ENCODE results near the gene RPS15. TPM values are rescaled to one million over a fixed set of nuclear protein-coding genes. Genes with fewer than 3 reads are reported as not detected.

Gene RPS15
- total and polyA plus RNA-seq, 9 donors, result 973 to 1,562 (median 1,204) TPM

DNA sequence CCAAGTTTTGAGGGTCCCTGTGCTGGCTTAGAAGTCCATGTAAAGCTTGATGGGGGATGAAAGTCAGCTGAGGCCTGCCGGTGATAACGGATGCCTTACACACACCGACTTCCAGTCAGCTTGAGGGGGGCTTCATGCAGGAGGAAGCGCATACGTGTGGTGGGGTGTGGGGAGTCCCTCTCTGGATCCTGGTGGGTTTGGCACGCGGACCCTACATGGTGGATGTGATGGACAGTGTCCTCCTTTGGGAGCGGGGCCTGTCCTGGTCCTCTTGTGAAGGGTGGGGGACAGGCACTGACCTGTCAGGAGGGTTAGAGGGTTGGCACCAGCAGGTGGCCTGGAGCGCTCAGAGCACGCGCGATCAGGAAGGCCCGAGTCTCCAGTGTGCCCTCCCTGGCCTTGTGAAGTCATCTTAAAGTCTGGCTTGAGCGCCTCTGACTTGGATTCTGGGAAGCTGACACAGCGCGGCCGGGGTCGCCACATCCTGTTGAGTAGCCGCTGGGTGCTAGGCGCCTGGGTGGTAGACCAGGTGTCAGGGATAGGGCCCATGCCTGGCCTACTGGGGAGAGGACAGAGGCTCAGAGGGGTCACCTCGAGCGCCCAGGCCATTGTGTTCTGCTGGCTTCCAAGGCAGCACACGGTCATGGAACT is 27.9 kb upstream of the RPS15 start:
- Histone ChIP-seq H3K4me1 (ENCODE audit: control insufficient read depth, insufficient read depth, low read length) (peaks cover 53% of the 10 kb centered on the region), H3K27me3 (ENCODE audit: control insufficient read depth, insufficient read depth, low read length) (no peaks in the 10 kb centered on the region), H3K9me3 (replicated peaks; ENCODE audit: control insufficient read depth, low read depth, low read length) (no peaks in the 10 kb centered on the region), H3K27ac (ENCODE audit: low read length) (no peak overlapping the region), H3K4me3 (ENCODE audit: low read length) (no peak overlapping the region), H3K36me3 (ENCODE audit: control insufficient read depth, insufficient read depth, low read length) (peaks cover 28% of the 10 kb centered on the region)
- no peak for DNase-seq
- WGBS (ENCODE audit: insufficient coverage), result 71% methylated on average over 20 of the region's 23 CpGs

DNA sequence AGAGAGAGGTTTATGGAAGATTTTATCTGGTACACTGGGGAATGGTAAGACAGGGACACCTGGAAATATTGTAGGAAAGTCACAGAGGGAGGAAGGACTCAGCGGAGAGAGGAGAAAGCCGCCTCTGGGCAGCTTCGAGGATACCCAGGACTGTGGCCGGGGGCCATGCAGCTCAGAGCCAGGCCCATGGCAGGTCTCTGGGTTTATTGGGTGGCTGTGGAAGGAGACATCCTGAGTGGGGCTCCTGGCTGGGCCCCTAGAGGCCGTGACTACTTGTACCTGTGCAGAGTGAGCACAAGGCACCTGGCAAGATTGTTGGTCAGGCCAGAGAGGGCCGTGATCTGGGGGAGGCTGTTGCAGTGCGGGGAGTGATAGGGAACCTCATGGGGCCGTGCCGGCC is 27.4 kb upstream of the RPS15 start:
- Histone ChIP-seq H3K9me3 (replicated peaks; ENCODE audit: control insufficient read depth, low read depth, low read length) (no peaks in the 10 kb centered on the region), H3K4me1 (ENCODE audit: control insufficient read depth, insufficient read depth, low read length) (peaks cover 59% of the 10 kb centered on the region), H3K27ac (ENCODE audit: low read length) (no peak overlapping the region), H3K27me3 (ENCODE audit: control insufficient read depth, insufficient read depth, low read length) (no peaks in the 10 kb centered on the region), H3K36me3 (ENCODE audit: control insufficient read depth, insufficient read depth, low read length) (peaks cover 28% of the 10 kb centered on the region), H3K4me3 (ENCODE audit: low read length) (no peak overlapping the region)
- DNase-seq, result no peak
- 81% methylated on average over 9 of the region's 9 CpGs for WGBS (ENCODE audit: insufficient coverage)

DNA sequence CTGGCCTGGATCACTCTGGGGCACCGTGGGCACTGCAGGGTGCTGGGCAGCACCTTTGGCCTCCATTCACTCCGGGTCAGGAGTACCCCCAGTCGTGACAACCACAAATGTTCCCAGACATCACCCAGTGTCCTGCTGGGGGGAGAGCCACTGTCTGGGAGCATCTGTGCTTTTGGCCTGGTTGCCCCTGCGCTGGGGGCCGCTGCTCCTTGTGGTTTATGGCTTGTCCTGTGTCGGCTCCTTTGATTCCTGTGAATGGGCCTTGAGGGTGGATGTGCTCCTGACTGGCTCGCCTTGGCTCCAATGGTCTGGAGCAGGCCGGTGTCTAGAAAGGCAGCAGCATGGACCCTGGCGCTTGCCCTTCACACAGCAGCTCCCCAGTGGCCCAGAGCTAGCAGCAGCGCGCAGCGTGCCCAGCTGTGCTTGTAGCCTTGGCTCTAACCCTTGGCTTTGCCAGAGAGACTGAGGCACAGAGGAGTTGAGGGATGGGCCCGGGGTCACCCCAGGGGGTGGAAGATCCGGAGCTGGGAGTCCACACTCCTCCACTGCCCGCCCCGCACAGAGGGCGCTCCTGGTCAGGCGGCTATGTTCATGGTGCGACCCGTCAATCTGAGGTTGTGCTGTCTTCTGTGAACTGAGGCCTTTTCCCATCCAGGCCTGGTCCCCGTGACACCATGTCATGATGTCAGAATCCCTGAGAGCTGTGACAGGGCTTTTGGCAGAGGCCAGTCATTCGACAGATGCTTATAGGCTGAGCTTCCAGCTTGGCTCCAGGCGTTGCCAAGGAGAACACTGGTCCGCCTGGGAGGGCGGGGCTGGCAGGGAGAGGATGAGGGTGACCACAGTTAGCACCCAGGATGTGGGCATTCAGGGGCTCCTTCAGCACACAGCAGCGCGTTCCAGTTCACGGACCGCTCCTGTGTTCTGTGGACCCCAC is 26.7 kb upstream of the RPS15 start:
- 60% methylated on average over 21 of the region's 29 CpGs for WGBS (ENCODE audit: insufficient coverage)
- peak; percentile 80 for DNase-seq
- H3K27ac ChIP-seq (ENCODE audit: low read length), result peak overlapping the region; percentile 65

DNA sequence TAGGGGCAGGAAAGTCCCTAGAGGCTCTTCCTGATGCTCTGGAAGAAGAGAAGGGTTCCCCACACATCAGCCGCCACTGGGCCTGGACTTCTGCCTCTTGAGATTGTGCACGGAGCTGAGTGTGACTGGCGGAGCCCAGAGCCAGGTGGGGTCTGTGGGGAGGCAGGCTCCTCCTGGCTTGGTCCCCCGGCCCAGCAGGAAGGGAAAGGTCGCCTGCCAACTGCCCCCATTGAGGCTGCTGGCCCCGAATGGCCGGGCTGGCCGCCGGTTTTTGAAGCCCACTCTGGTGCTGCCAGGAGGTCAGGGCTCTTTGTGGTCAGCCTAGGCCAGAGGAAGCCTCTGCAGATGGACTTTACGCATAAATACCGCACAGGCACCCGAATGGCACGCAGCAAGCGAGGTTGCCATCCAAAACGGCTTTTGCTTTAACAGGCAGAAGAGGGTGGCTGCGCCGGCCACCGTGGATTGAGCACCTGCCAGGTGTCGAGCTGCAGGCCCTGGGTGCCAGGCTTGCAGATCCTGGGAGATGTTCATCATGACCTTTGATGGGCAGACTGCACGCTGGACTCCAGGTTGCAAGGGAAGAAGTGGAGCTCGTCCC is 25.8 kb upstream of the RPS15 start:
- H3K27me3 ChIP-seq (ENCODE audit: control insufficient read depth, insufficient read depth, low read length), result no peaks in the 10 kb centered on the region
- H3K4me1 ChIP-seq (ENCODE audit: control insufficient read depth, insufficient read depth, low read length), result peaks cover 68% of the 10 kb centered on the region
- no peaks in the 10 kb centered on the region for H3K9me3 ChIP-seq (replicated peaks; ENCODE audit: control insufficient read depth, low read depth, low read length)
- no peak overlapping the region for H3K4me3 ChIP-seq (ENCODE audit: low read length)
- no peak for DNase-seq
- no peak overlapping the region for H3K27ac ChIP-seq (ENCODE audit: low read length)
- H3K36me3 ChIP-seq (ENCODE audit: control insufficient read depth, insufficient read depth, low read length), result peaks cover 37% of the 10 kb centered on the region
- WGBS (ENCODE audit: insufficient coverage), result 72% methylated on average over 18 of the region's 21 CpGs

More for the DNA sequence above, 26.7 kb upstream of the RPS15 start:
- H3K27me3 ChIP-seq (ENCODE audit: control insufficient read depth, insufficient read depth, low read length), result no peaks in the 10 kb centered on the region
- H3K4me3 ChIP-seq (ENCODE audit: low read length), result no peak overlapping the region
- H3K4me1 ChIP-seq (ENCODE audit: control insufficient read depth, insufficient read depth, low read length), result peaks cover 64% of the 10 kb centered on the region
- peaks cover 33% of the 10 kb centered on the region for H3K36me3 ChIP-seq (ENCODE audit: control insufficient read depth, insufficient read depth, low read length)
- no peaks in the 10 kb centered on the region for H3K9me3 ChIP-seq (replicated peaks; ENCODE audit: control insufficient read depth, low read depth, low read length)

GRCh38 chr19:1412995-1413800 is 25.0 kb upstream of the RPS15 start:
- DNase-seq, result no peak
- Histone ChIP-seq H3K4me3 (ENCODE audit: low read length) (no peak overlapping the region), H3K27me3 (ENCODE audit: control insufficient read depth, insufficient read depth, low read length) (no peaks in the 10 kb centered on the region), H3K9me3 (replicated peaks; ENCODE audit: control insufficient read depth, low read depth, low read length) (no peaks in the 10 kb centered on the region), H3K4me1 (ENCODE audit: control insufficient read depth, insufficient read depth, low read length) (peaks cover 70% of the 10 kb centered on the region), H3K27ac (ENCODE audit: low read length) (no peak overlapping the region), H3K36me3 (ENCODE audit: control insufficient read depth, insufficient read depth, low read length) (peaks cover 41% of the 10 kb centered on the region)
- WGBS (ENCODE audit: insufficient coverage), result 80% methylated on average over 15 of the region's 36 CpGs

GRCh38 chr19:1416014-1416841 is 22.0 kb upstream of the RPS15 start:
- H3K4me3 ChIP-seq (ENCODE audit: low read length), result no peak overlapping the region
- no peaks in the 10 kb centered on the region for H3K9me3 ChIP-seq (replicated peaks; ENCODE audit: control insufficient read depth, low read depth, low read length)
- no peak for DNase-seq
- WGBS (ENCODE audit: insufficient coverage), result 54% methylated on average over 20 of the region's 28 CpGs
- H3K27me3 ChIP-seq (ENCODE audit: control insufficient read depth, insufficient read depth, low read length), result no peaks in the 10 kb centered on the region
- peaks cover 45% of the 10 kb centered on the region for H3K4me1 ChIP-seq (ENCODE audit: control insufficient read depth, insufficient read depth, low read length)
- peak overlapping the region; percentile 38 for H3K27ac ChIP-seq (ENCODE audit: low read length)
- H3K36me3 ChIP-seq (ENCODE audit: control insufficient read depth, insufficient read depth, low read length), result peaks cover 57% of the 10 kb centered on the region

DNA sequence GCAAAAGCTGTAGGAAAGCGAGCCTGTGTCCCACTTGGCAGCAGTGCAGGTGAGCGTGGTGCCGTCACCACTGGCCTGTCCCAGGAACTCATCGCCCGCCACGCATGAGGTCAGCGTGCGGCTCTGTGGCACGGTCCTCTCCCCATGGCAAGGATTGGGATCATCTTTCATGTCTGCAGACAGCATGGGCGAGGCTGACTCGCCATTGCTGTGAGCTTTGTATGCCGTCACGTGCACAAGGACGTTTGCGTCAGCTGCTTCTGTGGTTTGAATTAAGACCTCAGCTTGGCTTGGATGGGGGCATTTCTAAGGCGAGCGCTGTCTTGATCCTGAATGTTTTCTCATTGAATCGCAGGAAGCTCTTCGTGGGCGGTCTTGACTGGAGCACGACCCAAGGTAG is 21.1 kb upstream of the RPS15 start:
- 66% methylated on average over 21 of the region's 21 CpGs for WGBS (ENCODE audit: insufficient coverage)
- no peaks in the 10 kb centered on the region for H3K9me3 ChIP-seq (replicated peaks; ENCODE audit: control insufficient read depth, low read depth, low read length)
- H3K27me3 ChIP-seq (ENCODE audit: control insufficient read depth, insufficient read depth, low read length), result no peaks in the 10 kb centered on the region
- DNase-seq, result no peak
- H3K4me3 ChIP-seq (ENCODE audit: low read length), result no peak overlapping the region
- H3K36me3 ChIP-seq (ENCODE audit: control insufficient read depth, insufficient read depth, low read length), result peaks cover 65% of the 10 kb centered on the region
- H3K4me1 ChIP-seq (ENCODE audit: control insufficient read depth, insufficient read depth, low read length), result peaks cover 42% of the 10 kb centered on the region
- no peak overlapping the region for H3K27ac ChIP-seq (ENCODE audit: low read length)

DNA sequence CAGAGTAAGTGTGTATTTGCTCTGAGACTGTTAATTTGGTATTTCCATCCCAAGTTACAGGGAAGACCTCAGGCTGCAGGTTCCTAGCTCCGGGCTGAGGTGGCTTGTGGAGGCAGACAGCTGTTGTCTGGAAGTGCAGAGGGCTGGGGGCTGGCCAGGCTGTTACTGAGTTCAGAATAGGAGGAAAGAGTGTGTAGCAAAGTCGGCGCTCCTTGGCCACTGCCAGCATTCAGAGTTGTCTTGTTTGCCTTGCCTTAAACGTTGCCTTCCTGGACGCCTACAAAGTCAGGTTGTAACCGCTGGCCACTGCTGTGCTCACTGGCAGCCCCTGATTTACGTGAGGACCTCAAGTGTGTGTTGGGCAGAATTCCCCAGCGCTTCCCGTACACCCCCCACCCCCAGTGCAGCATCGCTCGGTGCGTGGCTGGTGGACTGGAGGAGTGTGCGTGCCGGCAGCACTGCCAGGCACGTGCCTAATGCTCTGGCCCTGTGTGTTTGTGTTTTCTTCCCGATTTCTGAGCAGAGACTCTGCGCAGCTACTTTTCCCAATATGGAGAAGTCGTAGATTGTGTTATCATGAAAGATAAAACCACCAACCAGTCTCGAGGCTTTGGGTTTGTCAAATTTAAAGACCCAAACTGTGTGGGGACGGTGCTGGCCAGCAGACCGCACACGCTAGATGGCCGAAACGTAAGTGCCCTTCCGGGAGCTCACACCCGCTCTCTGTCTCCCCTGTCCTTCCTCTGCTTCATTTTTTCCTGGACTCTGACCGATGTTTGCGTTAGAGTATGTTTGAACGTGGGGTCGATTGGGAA is 20.3 kb upstream of the RPS15 start:
- H3K36me3 ChIP-seq (ENCODE audit: control insufficient read depth, insufficient read depth, low read length), result peaks cover 65% of the 10 kb centered on the region
- H3K27ac ChIP-seq (ENCODE audit: low read length), result no peak overlapping the region

DNA sequence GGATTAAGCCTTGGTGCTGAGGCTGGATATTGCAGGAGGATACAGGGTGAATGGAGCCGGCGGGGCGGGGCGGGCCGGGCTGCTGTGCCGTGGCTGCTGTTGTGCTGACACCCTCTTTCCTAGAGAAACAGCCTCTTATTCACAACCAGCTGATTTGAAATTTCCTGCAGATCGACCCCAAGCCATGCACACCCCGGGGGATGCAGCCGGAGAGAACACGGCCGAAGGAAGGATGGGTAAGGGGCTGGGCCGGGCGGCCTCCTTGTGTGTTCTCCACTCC is 19.8 kb upstream of the RPS15 start:
- H3K9me3 ChIP-seq (replicated peaks; ENCODE audit: control insufficient read depth, low read depth, low read length), result no peaks in the 10 kb centered on the region
- H3K36me3 ChIP-seq (ENCODE audit: control insufficient read depth, insufficient read depth, low read length), result peaks cover 65% of the 10 kb centered on the region
- WGBS (ENCODE audit: insufficient coverage), result 76% methylated on average over 7 of the region's 13 CpGs
- peaks cover 37% of the 10 kb centered on the region for H3K4me1 ChIP-seq (ENCODE audit: control insufficient read depth, insufficient read depth, low read length)
- H3K27me3 ChIP-seq (ENCODE audit: control insufficient read depth, insufficient read depth, low read length), result no peaks in the 10 kb centered on the region
- H3K4me3 ChIP-seq (ENCODE audit: low read length), result no peak overlapping the region
- no peak for DNase-seq
- H3K27ac ChIP-seq (ENCODE audit: low read length), result no peak overlapping the region

More for the DNA sequence above, 20.3 kb upstream of the RPS15 start:
- Histone ChIP-seq H3K4me1 (ENCODE audit: control insufficient read depth, insufficient read depth, low read length) (peaks cover 40% of the 10 kb centered on the region), H3K4me3 (ENCODE audit: low read length) (no peak overlapping the region), H3K27me3 (ENCODE audit: control insufficient read depth, insufficient read depth, low read length) (no peaks in the 10 kb centered on the region), H3K9me3 (replicated peaks; ENCODE audit: control insufficient read depth, low read depth, low read length) (no peaks in the 10 kb centered on the region)
- 70% methylated on average over 14 of the region's 30 CpGs for WGBS (ENCODE audit: insufficient coverage)
- DNase-seq, result no peak

Data from muscle of leg (tissue), 11 donors.